Hematopoietic multipotent progenitor cell (in vitro differentiated cells): ENCODE data around the gene ZFP37. TPM values are rescaled to one million over a fixed set of nuclear protein-coding genes. Genes with fewer than 3 reads are reported as not detected.
"Not testable (repeated sequence)": the region's sequence is repeated elsewhere in the genome, so short reads cannot be mapped to it uniquely, and the experiment has no call there.

ENCODE experiments used
- DNase-seq, 3 donors: peaks; one replicate each; pipeline ENCODE4 v3.0.0-alpha.2; 2011 to 2015; ENCODE audit warnings: low read depth in 2 of 3, low spot score in 2 of 3
- total RNA-seq: library from RNA; depleted of rRNA; stranded (reverse); fragments of >200 nt; gene quantifications from one replicate; pipeline ENCODE4 v1.2.3, GENCODE V29; 2012

The ZFP37 gene
- total RNA-seq, result 0.27 TPM

DNA sequence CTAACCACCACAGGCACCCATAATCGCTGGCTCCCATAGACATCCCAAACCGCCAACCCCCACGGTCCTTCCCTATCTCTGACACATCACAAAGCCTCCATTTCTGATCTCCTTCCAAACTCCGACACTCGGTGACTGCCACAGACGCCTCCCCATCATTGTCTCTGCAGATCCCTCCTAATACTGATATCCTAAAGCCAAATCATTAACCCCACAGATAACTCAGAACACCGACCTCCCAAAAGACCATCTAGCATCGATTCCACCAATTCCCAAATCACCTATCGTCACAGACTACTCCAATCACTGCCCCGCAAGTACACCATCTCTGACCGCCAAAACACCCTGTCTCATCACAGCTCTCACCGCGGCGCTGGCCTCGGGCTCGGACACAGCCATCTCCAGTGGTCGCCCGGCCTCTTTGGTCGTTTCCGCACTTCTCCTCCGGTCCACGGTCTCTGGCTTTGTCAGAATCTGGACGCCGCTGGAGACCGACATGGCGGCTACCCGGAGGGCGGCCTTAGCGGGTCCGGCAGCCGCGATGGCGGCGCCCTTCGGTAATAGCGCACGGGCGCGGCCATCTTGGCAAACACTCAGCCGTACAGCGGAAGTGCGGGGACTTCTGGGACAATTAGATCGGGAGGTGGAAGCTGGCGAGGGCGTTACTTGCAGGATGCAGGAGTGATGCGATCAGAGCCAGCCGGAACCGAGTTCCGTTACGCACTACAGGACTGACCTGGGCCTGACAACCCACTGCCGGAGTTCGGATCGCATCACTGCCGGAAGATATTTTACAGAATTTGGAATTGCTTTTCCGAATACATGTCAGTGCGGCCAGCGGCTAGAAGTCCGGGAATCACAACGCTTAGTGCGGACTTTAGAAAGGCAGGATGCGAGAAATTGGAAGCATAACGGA lies at the start of gene ZFP37:
Gene ZFP37 (minus strand): TSS at position 534 of the 916 bp plus-strand sequence. CDS start 36 bp downstream, at position 498.
- peak; percentile 57 to 82 (median 72) for DNase-seq

DNA sequence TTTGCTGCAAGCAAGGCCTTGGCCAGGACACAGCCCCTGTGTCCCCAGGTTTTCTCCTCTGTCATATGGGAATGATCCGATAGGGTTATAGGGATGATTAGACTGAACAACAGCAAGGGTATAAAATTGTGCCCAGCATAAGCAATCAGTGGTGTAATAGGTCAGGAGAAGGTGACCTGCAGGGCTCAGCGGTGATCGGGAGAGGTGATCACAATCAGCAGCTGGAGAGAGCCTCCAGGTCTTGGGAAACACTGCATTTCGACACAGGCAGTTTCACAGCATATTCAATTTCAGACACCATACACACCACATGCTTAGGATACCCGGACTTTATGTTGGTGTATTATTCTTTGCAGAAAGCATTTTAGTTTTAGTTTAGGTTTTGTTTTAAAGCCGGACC lies 48.8 kb upstream of the ZFP37 start:
- not testable (repeated sequence) for DNase-seq

DNA sequence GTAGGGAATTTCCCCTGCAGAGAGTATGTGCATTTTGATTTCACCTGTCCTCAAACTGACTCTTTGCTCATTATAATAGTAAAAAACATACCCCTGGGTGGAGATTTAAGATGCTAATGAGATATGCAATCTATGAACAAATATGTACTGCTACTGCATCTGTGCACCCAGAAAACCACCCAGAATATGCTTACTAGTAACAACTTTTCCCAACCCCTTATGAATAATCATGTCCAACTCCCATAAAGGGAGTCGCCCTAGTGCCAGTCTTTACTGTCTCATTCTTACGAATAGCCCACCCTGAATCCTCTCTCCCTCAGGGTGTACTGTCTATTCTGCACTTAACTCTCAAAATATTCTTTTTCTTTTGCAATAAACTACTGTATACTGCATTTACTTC lies 39.0 kb upstream of the ZFP37 start:
- no peak for DNase-seq

DNA sequence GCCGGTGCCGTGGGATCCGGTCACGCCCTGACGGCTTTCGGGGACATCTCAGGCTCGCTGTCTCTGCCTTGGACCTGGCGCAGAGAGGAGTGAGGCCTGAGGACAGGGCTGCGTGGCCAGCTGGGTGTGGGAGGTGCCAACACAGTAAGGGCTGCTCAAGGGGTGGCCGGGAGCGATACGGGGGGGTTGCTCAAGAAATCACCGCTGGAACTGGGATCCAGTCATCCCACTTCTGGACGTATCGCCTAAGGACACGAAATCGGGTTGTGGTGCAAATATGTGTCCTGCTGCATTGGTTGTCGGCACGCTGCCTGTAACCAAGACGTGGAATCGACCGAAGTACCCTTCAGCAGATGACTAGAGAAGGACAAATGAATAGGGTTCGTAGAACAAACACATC lies 33.4 kb upstream of the ZFP37 start:
- DNase-seq, result not testable (repeated sequence)

DNA sequence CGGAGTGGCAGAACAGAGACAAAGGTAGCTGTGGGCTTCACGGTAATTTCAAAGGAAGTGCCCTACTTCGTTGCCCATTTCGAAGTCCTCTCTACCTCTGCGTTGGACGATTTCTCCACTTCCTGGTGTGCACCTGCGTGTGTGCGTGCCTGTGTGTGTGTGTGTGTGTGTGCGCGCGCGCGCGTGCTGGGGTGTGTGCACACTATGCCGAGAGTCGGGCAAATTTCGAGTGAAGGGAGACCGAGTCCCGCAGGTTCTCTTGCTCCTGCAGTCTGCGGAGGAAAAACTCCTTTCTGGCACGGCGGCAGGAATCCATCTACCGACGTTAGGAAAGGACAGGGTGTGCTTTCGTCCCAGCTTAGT lies 32.6 kb upstream of the ZFP37 start:
- DNase-seq, result not testable (repeated sequence)

DNA sequence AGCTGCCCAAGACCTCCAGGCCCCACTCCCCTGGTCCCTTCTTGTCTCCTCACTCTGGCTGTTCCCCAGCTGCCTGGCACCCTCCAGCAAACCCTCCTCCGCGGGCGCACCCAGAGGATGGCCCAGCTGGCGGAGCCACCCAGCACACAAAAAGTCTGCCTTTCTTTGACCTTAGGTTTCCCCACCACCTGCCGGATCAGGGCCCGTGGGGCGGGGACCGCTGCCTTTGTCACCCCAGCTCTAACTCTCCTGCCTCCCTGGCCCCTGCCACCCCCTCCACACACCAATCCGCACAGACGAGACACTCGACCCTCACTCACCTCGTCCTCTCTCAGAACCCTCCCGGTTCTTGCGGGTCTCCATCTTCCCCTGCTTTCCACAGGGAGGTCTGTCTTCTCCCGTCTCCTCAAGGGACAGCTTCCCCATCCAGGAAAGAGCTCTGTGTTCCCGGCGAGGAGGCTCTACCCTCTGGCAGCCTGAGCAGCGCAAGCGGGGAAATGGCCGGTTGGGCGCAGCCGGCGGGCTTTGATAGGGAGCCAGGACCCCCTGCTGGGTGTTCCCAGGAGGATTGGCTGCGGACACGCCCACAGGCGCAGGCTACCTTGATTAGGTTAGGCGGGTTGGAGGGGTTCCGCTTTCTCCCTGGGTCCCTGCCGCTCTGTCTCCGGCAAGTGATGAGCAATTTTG lies 32.1 kb upstream of the ZFP37 start:
- DNase-seq, result not testable (repeated sequence)

DNA sequence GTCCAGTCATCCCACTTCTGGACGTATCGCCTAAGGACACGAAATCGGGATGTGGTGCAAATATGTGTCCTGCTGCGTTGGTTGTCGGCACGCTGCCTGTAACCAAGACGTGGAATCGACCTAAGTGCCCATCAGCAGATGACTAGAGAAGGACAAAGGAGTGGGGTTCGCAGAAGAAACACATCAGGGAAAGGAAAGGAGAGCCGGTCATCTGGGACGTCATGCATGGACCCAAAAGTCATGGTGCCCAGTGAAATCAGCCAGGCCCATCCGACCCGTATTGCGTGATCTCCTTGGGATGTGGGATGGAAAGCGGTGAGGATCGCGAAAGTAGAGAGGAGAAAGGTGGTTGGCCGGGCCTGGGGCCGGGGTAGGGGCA lies 6.4 kb upstream of the ZFP37 start:
- DNase-seq, result not testable (repeated sequence)

DNA sequence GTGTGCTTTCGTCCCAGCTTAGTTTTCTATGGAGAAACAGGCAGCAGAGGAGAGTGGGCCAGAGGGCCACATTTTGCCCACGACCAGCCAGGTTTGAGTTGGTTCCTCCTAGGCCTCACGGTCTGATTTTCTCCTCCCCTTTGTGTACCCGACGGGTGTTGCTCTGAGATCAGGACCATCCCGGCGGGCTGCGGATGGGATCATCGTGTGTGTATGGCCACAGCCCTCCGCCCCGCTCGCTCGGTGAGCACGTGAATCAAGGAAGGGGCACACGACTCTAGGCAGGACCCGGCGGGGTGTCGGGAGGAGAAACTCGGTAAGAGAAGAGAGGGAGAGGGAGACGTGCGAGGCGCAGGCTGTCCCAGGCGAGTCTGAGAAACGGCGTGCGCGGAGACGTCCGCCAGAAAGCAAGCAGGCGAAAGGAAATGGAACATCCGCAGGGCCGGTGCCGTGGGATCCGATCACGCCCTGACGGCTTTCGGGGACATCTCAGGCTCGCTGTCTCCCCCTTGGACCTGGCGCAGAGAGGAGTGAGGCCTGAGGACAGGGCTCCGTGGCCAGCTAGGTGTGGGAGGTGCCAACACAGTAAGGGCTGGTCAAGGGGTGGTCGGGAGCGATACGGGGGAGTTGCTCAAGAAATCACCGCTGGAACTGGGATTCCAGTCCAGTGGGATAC lies 5.9 kb upstream of the ZFP37 start:
- DNase-seq, result not testable (repeated sequence)

DNA sequence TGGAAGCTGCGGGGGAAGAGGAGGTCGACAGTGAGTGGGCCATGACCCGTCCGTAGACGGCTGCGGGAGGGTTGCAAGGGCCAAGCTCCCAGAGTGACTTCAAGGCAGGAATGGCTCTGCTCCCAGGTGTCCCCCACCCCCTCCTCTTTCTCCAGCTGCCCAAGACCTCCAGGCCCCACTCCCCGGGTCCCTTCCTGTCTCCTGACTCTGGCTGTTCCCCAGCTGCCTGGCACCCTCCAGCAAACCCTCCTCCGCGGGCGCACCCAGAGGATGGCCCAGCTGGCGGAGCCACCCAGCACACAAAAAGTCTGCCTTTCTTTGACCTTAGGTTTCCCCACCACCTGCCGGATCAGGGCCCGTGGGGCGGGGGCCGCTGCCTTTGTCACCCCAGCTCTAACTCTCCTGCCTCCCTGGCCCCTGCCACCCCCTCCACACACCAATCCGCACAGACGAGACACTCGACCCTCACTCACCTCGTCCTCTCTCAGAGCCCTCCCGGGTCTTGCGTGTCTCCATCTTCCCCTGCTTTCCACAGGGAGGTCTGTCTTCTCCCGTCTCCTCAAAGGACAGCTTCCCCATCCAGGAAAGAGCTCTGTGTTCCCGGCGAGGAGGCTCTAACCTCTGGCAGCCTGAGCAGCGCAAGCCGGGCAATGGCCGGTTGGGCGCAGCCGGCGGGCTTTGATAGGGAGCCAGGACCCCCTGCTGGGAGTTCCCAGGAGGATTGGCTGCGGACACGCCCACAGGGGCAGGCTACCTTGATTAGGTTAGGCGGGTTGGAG lies 4.7 kb upstream of the ZFP37 start:
- DNase-seq, result not testable (repeated sequence)

DNA sequence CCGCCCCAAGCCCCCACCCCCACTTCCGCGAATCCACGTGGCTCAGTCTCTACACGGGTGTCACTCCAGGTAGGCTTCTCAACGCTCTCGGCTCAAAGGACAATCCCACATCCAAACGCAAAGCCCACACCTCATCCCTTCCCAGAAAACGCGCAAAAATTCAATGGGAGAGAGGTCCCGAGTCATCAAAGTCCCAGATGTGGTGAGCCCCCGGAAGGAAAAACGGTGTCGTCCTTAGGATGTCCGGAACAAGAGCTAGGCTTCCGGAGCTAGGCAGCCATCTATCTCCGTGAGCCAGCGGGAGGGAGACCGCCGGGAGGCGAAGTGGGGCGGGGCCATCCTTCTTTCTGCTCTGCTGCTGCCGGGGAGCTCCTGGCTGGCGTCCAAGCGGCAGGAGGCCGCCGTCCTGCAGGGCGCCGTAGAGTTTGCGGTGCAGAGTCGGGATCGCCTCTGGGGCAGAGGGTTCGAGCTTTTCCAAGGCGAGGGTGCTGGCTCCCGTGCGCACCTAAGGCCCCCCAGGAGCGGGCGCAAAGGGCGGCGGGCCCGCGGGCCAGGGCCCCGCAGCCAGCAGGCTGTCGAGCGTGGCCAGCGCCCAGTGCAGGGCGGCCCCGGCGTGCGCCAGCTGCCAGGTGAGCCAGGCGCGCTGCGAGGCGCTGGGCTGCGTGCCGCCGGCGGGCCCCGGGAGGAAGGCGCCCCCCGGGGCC lies 3.2 kb upstream of the ZFP37 start:
- DNase-seq, result not testable (repeated sequence)

DNA sequence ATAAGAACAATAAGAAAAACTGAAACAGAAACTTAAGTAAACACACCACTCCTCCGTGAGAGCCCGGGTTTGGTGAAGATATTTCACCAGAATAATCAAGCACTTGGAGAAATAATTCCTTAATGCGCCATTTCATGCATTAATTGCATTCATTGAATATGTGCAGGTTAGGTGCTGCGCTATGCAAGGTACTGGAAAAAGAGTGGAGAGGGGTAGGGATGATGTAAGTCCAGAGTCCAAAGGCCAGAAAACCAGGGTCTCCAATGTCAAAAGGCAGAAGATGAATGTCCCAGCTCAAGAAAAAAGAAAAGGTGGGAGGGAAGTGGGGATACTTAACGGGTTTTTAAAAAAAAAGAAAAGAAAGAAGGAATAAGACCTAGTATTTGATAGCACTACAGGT lies 669 bp upstream of the ZFP37 start:
- DNase-seq, result no peak

DNA sequence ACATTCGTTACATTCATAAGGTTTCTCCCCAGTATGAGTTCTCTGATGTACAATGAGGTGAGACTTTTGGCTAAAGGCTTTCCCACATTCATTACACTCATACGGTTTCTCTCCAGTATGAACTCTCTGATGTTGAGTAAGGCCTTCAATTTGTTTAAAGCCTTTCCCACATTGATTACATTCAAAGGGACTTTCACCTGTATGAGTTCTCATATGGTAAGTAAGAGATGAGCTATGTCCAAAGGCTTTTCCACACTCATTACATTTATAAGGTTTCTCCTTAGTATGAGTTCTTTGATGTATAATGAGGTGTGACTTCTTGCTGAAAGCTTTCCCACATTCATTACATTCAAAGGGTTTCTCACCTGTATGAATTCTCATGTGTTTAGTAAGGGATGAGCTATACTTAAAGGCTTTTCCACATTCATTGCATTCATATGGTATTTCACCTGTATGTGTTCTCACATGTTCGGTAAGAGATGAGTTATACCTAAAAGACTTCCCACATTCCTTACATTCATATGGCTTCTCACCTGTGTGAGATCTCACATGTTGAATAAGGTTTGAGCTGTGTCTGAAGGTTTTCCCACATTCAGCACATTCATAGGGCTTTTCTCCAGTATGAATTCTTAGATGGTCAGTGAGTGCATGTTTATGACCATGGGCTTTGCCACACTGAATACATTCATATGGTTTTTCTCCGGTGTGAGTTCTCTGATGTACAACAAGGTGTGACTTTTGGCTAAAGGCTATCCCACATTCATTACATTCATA lies 13.5 kb downstream of the ZFP37 start:
- no peak for DNase-seq

DNA sequence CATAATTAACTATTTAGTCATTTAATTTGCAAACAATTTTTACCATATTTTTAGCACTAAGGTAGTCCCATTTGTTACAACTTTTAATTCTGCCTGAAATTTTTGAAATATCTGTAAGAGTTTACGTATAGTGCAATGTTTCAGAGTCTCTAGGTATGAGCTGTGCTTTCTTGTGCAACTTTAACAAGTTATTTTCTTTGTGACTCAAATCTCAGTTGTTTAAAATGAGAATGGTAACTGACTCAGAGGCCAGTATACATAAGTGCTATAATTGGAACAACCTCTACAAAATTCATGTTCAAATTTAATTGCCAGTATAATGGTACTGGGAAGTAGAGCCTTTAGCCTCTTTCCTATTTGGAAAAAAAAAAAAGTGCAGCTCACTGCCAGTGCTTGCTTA lies 30.3 kb downstream of the ZFP37 start:
- DNase-seq, result no peak

DNA sequence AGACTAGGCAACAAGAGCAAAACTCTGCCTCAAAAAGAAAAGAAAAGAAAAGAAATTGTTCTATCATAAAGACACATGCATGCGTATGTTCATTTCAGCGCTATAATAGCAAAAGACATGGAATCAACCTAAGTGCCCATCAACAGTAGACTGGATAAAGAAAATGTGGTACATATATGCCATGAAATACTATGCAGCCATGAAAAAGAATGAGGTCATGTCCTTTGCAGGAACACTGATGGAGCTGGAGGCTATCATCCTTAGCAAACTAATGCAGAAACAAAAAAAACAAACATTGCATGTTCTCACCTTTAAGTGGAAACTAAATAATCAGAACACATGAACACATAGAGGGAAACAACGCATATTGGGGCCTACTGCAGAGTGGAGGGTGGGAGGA lies 38.3 kb downstream of the ZFP37 start:
- DNase-seq, result no peak

DNA sequence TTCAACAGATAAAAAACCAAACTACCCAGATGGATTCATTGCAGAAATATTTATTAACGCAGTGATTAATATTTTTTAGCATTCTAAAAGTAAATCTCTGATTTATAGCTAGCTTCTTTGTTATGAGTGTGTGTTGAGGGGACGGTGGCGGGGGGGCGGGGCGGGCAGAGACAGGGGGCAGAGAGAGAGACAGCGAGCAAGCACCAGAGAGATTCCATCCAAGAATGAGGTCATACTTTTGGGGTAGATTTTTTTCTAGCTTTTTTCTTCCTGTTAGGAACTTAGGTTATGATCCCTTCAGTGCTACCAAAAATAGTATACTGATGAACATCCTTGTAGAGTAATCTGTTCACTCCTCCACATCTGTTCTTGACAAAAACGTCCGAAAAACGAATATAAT lies 44.0 kb downstream of the ZFP37 start:
- DNase-seq, result no peak

DNA sequence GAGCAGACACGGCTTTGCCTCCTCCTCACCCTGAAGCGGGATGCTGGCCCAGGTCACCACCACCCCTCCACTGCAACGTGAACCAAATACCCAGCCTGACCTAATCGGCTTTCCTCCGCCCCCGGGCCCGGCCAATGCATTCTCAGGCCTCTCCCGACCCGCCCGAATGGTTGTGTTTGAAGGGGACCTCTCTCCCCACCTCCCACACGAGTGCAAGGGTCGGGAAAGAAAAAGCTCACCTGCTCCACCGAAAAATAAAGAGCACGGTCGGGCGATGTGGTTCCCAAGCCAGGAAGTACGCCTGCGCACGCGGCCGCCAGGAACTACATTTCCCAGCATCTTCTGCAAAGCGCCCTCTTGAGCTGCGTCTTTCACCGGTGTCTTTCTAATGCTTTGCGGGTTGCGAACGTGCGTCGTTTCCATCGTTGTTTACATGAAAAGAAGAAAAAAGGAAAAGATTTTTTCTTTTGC lies 44.6 kb downstream of the ZFP37 start, which contains the start of gene ZNF883:
Gene ZNF883 (minus strand): TSS at position 282 of the 471 bp plus-strand sequence.
- peak in 2 of 3 donors; percentile 14 to 51 for DNase-seq

DNA sequence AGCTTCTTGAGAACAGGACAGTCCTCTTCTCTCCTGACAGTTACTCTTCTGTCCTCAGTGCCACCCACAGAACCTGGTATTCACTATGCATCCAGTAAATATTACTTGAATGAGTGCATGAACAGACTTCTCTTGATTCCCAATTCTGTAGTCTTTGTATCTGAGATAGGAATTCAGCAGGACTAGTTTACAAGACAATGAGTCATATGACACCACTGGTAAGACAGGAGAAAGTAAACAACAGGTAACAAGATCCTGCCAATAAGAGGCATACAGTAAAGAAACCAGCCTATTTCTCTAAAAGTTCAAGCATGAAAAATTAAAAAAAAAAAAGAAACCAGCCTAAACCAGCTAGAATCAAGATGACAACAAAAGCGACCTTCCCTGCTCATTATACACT lies 50.7 kb downstream of the ZFP37 start:
- no peak for DNase-seq

DNA sequence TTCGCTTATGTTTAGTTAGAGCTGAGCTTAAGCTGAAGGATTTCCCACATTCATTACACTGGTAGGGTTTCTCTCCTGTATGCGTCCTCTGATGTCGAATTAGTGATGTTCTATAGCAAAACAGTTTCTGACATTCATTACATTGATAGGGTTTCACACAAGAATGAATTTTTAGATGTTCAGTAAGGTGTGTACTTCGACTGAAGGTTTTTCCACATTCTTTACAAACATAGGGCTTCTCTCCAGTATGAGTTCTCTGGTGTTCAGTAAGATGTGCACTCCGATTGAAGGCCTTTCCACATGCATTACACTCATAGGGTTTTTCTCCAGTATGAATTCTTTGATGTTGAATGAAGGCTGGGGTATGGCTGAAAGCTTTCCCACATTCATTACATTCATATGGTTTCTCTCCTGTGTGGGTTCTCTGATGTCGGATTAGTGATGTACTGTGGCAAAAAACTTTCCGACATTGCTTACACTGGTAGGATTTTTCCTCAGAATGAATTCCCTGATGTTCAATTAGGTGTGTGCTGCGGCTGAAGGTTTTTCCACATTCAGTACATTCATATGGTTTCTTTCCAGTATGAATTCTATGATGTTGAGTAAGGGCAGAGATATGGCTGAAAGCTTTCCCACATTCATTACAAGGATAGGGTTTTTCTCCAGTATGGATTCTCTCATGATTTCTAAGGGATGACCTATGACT lies 59.1 kb downstream of the ZFP37 start:
- no peak for DNase-seq
